Measurements from ENCODE around the gene INA. TPM values are rescaled to one million over a fixed set of nuclear protein-coding genes. Genes with fewer than 3 reads are reported as not detected.

Gene INA
- total RNA-seq, 1 donor from 2014 or later: not detected

DNA sequence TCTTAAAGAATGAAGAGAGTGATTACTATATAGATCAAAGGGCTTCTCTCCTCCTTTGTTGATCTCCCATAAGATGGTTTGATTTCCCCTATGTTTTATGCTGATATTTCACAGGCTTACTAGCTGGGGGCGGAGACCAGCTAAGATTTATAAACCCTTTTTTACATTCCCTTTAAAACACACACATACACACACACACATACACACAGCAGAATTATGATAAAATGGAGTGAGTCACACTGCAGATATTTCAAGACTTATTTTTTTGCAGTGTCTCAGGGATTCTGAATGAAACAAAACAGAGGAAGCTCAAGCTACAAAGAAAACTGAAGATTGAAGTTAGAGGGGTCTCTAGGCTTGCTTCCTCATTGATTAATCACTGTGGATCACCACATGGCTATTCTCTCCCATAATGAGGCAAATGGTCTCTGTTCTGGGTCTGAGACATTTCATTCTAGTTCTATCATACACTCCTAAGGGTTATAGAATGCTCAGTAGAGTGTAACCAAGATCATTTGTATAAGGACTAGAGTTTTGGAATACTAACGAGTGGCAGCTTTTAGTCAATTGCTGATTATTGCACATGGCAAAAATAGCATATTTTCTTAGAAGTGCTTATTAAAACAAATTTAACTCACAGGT, 18.6 kb downstream of the INA start:
- intact Hi-C loops (cut with DNase I): no loop called here

GRCh38 chr10:103307594-103307993, 30.7 kb downstream of the INA start:
- Histone ChIP-seq H3K27me3 (ENCODE audit: low read depth) (no peaks in the 10 kb centered on the region), H3K4me3 (no peak overlapping the region), H3K36me3 (peaks cover 89% of the 10 kb centered on the region), H3K4me1 (no peaks in the 10 kb centered on the region), H3K27ac (no peak overlapping the region), H3K9me3 (no peaks in the 10 kb centered on the region)
- no peak for ATAC-seq
- DNase-seq: no peak
- intact Hi-C loops (cut with DNase I): no loop called here
- TF ChIP-seq, protein P1, sequence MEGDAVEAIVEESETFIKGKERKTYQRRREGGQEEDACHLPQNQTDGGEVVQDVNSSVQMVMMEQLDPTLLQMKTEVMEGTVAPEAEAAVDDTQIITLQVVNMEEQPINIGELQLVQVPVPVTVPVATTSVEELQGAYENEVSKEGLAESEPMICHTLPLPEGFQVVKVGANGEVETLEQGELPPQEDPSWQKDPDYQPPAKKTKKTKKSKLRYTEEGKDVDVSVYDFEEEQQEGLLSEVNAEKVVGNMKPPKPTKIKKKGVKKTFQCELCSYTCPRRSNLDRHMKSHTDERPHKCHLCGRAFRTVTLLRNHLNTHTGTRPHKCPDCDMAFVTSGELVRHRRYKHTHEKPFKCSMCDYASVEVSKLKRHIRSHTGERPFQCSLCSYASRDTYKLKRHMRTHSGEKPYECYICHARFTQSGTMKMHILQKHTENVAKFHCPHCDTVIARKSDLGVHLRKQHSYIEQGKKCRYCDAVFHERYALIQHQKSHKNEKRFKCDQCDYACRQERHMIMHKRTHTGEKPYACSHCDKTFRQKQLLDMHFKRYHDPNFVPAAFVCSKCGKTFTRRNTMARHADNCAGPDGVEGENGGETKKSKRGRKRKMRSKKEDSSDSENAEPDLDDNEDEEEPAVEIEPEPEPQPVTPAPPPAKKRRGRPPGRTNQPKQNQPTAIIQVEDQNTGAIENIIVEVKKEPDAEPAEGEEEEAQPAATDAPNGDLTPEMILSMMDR (IDR thresholded peaks at IDR 0.05): no peak

More for the DNA sequence above, 18.6 kb downstream of the INA start:
- Histone ChIP-seq H3K36me3 (no peaks in the 10 kb centered on the region), H3K4me3 (no peak overlapping the region), H3K9me3 (no peaks in the 10 kb centered on the region), H3K4me1 (no peaks in the 10 kb centered on the region), H3K27ac (no peak overlapping the region), H3K27me3 (ENCODE audit: low read depth) (no peaks in the 10 kb centered on the region)
- TF ChIP-seq, protein P1 (IDR thresholded peaks at IDR 0.05): no peak
- no peak for ATAC-seq
- no peak for DNase-seq

DNA sequence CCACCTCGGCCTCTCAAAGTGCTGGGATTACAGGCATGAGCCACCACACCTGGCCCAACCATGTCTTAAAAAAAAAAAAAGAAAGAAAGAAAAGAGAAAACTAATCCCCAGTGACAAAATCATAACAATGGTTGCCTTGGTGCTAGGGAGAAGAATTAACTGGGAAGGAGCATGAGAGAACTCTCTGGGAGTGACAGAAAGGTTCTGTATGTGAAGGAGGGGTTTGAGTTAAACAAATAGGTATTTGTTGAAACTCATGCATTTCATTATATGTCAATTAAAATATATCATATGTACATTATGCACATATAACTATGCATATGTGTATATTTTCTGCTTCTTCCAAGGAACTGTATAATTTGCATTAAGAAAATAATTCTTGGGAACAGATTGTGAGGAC, 33.3 kb downstream of the INA start:
- no peak for ATAC-seq
- intact Hi-C loops (cut with DNase I): no loop called here
- H3K4me3 ChIP-seq: no peak overlapping the region
- H3K27ac ChIP-seq: no peak overlapping the region
- H3K36me3 ChIP-seq: peaks cover 86% of the 10 kb centered on the region
- TF ChIP-seq, protein P1 (IDR thresholded peaks at IDR 0.05): no peak
- no peak for DNase-seq
- H3K9me3 ChIP-seq: no peaks in the 10 kb centered on the region
- no peaks in the 10 kb centered on the region for H3K4me1 ChIP-seq
- H3K27me3 ChIP-seq (ENCODE audit: low read depth): no peaks in the 10 kb centered on the region

GRCh38 chr10:103316087-103316486, 39.1 kb downstream of the INA start:
- peaks cover 61% of the 10 kb centered on the region for H3K36me3 ChIP-seq
- TF ChIP-seq, protein P1 (IDR thresholded peaks at IDR 0.05): no peak
- no peak overlapping the region for H3K4me3 ChIP-seq
- intact Hi-C loops (cut with DNase I): no loop called here
- no peaks in the 10 kb centered on the region for H3K9me3 ChIP-seq
- H3K27me3 ChIP-seq (ENCODE audit: low read depth): no peaks in the 10 kb centered on the region
- H3K4me1 ChIP-seq: no peaks in the 10 kb centered on the region
- no peak for ATAC-seq
- DNase-seq: no peak
- no peak overlapping the region for H3K27ac ChIP-seq

GRCh38 chr10:103327906-103328305, 51.0 kb downstream of the INA start:
- Histone ChIP-seq H3K27ac (no peak overlapping the region), H3K27me3 (ENCODE audit: low read depth) (no peaks in the 10 kb centered on the region), H3K36me3 (peaks cover 81% of the 10 kb centered on the region), H3K4me1 (no peaks in the 10 kb centered on the region), H3K4me3 (no peak overlapping the region), H3K9me3 (no peaks in the 10 kb centered on the region)
- intact Hi-C loops (cut with DNase I): no loop called here
- ATAC-seq (no peak), DNase-seq (no peak)
- TF ChIP-seq, protein P1 (IDR thresholded peaks at IDR 0.05): no peak
